NCI-H345 (cell line): ENCODE results near the gene TSSC4.
A peak's percentile ranks its signal among the peaks of the same experiment; 100 is the strongest.

Experiments
- DNase-seq: peaks from one replicate; lab custom pipeline; 2025; lab: John Stamatoyannopoulos, UW

The TSSC4 gene

DNA sequence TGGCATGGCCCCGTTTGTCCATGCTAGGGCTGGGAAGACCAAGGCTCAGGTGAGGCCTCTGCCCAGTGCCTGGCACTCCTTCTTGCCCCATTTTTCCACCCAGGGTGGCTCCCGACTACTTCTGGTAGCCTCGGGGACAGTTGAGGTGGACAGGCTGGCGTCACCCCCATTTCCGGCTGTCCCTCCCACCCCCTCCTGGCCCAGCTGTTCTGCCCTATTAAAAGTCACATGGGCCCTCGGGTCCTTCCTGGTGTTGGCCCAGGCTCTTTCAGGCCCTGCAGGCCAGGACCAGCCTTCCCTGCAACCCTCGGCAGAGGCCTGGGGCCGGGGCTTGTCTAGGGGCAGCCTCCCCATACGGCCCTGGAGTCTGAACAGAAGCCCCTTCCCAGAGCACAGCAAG lies 14.0 kb upstream of the TSSC4 start:
- no peak for DNase-seq

DNA sequence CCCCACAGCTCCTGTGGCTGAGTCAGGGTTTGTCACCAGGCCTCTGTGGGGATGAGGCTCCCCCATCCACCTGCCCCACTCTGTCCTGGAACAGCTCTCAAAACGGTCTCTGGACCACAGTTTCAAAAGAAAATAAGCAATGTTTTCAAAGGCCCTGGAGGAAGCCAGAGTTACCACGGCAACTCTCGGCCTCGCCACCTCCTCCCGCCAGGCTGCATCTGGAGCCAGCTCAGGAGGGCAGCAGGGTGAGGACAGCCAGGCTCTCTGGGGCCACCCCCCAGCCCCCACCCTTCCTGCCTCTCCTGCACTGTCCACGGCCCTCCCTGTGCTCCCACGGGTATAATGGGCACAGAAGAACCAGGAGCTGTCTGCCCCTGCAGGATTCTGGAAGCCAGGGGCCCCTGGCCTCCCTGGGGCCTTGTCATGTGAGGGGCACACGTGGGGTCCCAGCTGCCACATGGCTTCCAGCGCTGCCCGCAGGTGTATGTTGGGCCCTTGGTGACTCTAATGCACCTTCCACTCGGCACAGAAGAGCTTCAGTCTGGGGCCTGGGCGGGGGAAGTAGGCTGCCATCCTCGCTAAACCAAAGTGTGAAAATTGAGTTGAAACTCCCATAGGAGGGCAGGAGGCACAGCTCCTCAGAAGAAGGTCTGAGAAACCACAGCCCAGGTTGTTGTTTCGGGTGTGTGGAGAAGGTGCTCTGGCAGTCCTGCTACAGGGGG lies 13.1 kb upstream of the TSSC4 start:
- no peak for DNase-seq

DNA sequence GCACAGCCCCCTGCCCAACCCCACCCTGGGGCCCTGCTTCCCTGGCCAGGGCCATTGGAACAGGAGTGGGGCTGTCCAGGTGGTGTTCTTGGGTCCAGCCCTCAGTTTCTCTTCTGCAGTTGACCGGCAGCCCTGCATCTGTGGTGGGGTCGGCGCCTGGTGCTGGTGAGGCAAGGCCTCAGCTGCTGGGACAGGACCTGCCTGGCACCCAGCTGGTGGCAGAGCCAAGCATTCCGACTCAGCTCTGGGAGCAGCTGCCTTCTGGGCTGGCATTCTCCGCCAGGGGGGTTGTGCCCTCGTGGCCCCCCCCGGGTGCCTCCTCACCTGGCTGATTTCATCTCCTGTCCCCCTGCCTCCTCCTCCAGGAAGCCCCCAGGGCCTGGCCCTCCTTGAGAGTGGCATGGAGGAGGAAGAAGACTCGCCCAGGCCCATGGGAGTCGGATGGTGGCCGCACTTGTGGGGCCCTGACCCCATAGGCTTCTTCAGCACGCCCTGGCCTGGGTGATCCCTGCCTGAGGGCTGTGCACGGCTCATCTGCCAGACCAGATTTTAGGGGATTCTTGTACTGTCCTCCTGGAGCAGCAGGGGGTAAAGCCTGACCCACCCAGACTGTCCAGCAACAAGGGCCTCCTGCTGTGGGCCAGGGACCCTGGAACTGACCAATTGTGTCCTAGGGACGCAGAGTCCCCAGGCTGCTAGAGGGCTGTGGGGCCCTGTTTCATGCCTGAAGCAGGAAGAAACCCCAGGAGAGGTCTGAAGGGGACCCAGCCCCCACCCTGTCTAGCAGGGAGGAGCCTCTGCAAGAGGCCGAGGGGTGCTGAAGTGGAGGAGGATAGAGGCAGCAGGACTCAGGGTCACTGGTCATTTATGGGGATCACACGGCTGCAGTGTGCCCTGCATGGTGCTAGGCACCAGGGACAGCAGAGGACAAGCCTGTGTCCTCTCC lies 11.8 kb upstream of the TSSC4 start:
- no peak for DNase-seq

DNA sequence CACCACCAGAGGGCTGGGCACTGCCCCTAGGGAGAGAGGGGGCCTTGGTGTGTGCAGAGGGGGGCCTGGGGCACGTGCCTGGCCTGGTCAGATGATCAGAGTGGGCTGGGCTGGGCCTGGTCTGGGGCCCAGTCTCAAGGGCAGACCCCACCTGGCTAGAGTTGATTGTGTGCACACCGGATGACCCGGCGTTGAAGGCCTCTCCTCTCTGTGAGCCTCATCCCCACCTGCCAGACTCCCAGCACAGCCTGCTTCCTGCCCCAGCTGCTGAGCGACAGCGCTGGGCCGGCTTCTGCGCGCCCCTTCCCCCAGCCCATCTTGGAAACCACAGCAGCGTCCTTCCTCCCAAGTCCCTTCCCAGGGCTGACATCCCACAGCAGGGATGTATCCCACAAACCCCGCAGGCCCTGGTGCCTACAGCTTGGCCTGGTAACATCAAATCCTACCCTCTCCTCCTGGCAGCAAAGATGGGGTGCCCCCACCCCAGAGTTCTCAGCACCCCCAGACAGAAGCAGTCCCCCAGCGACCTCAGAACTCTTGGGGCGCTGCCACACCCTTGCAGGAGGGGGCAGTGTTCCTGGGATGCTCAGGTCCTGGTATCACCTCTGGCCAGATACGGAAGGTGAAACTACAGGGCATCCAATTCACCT lies 11.0 kb upstream of the TSSC4 start:
- DNase-seq: no peak

GRCh38 chr11:2390091-2390724 lies 10.3 kb upstream of the TSSC4 start:
- no peak for DNase-seq

DNA sequence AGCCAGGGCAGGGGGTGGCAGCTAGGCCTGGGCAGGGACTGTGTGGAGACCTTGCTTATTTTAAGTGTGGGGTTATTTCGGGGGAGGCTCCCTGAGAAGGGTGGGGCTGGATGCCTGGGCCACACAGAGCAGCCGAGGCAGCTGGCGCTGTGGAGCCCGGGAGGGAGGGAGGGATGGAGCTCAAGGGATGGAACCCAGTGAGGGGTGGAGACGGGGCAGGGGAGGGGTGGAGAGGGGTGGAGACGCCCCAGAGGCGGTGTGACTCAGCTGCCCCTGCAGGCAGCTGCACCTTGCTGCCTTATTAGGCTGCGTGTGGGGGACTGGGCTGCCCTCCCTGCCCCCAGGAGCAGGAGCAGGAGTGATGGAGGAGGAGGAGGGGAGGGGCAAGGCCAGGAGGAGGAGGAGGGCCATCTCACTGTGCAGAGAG lies 9.8 kb upstream of the TSSC4 start:
- DNase-seq: peak; percentile 27

GRCh38 chr11:2391181-2391975 lies 9.2 kb upstream of the TSSC4 start:
- no peak for DNase-seq

DNA sequence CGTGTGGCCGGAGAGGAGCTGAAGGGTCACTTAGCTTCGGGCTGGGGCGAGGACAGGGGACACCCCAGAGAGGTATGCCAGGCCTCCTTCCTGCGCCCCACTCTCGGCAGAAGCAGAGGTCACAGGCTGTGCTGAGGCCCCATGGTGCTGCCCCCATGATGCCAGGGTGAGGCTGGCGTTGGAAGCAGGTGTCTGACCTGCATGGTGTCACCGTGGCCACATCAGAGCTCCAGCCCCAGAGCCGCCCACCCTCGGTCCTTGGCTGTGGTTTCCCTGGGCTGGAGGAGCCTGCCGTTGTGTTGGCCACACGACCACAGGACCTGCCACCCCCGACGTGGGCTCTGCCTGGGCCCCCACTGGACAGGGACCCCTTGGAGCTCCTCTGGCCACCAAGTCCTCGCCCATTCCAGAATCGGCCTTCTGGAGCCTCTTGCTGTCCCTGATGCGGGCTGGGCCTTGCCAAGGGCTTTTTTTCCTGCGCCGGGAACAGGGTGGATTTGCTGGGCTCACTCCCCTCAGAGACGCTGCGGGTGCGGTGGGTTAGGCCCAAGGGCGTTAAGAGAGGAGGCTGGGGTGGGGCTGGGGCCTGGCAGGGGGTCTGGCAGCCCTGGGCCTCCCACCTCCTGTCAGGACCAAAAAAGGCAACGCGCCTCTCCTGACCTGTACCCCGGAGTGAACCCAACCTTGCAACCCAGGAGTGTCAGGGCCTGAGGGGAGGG lies 8.2 kb upstream of the TSSC4 start:
- no peak for DNase-seq

- peak; percentile 17 for DNase-seq
These were observed 7.3 kb upstream of the TSSC4 start for GRCh38 chr11:2393111-2393868.

DNA sequence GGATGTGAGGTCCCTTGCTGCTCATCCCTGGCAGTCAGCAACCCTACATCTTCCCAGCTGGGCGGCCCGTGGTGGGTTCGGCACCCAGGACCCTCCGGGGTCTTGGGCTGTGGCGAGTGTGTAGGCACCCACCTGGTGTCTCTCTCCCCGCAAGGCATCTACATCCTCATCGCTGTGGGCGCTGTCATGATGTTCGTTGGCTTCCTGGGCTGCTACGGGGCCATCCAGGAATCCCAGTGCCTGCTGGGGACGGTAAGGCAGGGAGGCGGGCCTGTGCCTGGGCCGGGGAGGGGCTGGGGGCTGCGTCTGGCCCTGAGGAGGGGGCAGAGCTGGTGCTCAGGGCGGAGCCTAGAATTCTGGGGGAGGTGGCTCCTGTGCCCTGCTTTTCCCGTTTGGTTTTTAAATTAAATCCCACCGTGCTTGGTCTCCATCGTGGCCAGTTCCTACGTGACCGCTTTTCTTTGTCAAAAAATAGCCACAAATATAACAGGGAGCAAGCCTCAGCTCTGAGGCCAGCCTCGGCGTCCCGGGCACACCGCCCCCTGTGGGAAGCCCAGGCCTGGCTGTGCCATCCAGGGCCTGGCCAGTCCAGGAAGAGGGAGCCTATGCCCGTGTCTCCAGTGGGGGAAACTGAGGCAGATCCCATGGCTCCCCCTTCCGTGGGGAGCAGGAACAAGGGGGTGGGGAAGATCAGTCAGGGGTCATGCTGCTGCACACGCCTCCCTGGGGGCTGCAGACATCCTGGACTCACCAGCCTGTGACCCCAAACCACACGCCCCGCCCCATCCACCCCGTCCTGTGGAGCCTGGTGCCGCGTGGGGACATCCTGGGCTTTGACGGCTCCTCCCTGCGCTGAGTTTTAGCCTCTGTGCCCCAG lies 6.4 kb upstream of the TSSC4 start:
- DNase-seq: no peak

- no peak for DNase-seq
These were observed 5.8 kb upstream of the TSSC4 start for GRCh38 chr11:2394818-2395105.

- DNase-seq: no peak
These were observed 5.3 kb upstream of the TSSC4 start for GRCh38 chr11:2395211-2395730.

GRCh38 chr11:2395856-2396255 lies 4.7 kb upstream of the TSSC4 start:
- DNase-seq: no peak

GRCh38 chr11:2396471-2396870 lies 4.1 kb upstream of the TSSC4 start:
- no peak for DNase-seq

- no peak for DNase-seq
These were observed 3.5 kb upstream of the TSSC4 start for GRCh38 chr11:2397005-2397404.

GRCh38 chr11:2398664-2399355 lies 1.7 kb upstream of the TSSC4 start:
- no peak for DNase-seq

GRCh38 chr11:2399488-2400068 lies 972 bp upstream of the TSSC4 start:
- DNase-seq: peak; percentile 39
